SK-N-SH (cell line): Measurements from ENCODE around the gene DENND1A. TPM values are rescaled to one million over a fixed set of nuclear protein-coding genes. Genes with fewer than 3 reads are reported as not detected.

Source experiments
- CTCF ChIA-PET: fragments of 300-600, 350-600 bp; formaldehyde crosslinking; extraction: SDS; loops from one replicate; lab custom pipeline; 2021; lab: Yijun Ruan, JAX
- POLR2A ChIA-PET: fragments of 350-600 bp; sonication (Branson Sonifier 250); formaldehyde crosslinking; extraction: SDS; loops from one replicate; lab custom pipeline; 2020; ENCODE audit warnings: antibody characterized with exemption, inconsistent platforms; lab: Yijun Ruan, JAX
- DNase-seq: peaks from one replicate; pipeline ENCODE4 v3.0.0; 2012
- H2AFZ ChIP-seq: fragments of 200-600 bp; sonication (generic); 2 replicates; pipeline ENCODE4 v1.8.1; 2016; ENCODE audit warnings: antibody characterized with exemption, mild to moderate bottlenecking, low read depth
- H3F3A ChIP-seq: fragments of 200-600 bp; sonication (generic); replicated peaks from 2 replicates; pipeline ENCODE3; 2016; ENCODE audit warnings: antibody characterized with exemption, mild to moderate bottlenecking; ENCODE audit not compliant: insufficient read depth
- H3K27ac ChIP-seq, 2 experiments: fragments of 200-500 bp in 1 of 2; fragments of 200-600 bp in 1 of 2; sonication (Bioruptor generic) in 1 of 2; sonication (generic), shearing (Covaris generic) in 1 of 2; 2 replicates each; pipeline versions ENCODE4 v1.5.1 to v1.6.1; 2014 to 2016; ENCODE audit warnings: low read depth in 2 of 2, inconsistent platforms in 1 of 2, low read length in 1 of 2, mild to moderate bottlenecking in 1 of 2, mixed read lengths in 1 of 2
- H3K27me3 ChIP-seq: fragments of 200-600 bp; sonication (generic), shearing (Covaris generic); 2 replicates; pipeline ENCODE4 v1.6.1; 2016; ENCODE audit warnings: mixed run types; ENCODE audit not compliant: insufficient read depth
- H3K36me3 ChIP-seq, 2 experiments: fragments of 200-500 bp in 1 of 2; fragments of 200-600 bp in 1 of 2; sonication (Bioruptor generic) in 1 of 2; sonication (generic) in 1 of 2; replicated peaks in 1 of 2; 2 replicates each; pipeline versions ENCODE3 to v1.5.1; 2014 to 2016; ENCODE audit warnings: low read length in 1 of 2, mild to moderate bottlenecking in 1 of 2; ENCODE audit not compliant: insufficient read depth in 2 of 2, control insufficient read depth in 1 of 2
- H3K4me1 ChIP-seq, 2 experiments: fragments of 200-500 bp in 1 of 2; fragments of 200-600 bp in 1 of 2; sonication (Bioruptor generic) in 1 of 2; sonication (generic), shearing (Covaris generic) in 1 of 2; 2 replicates each; pipeline versions ENCODE4 v1.5.1 to v1.6.1; 2014 to 2016; ENCODE audit warnings: low read depth in 1 of 2, low read length in 1 of 2, mixed run types in 1 of 2; ENCODE audit not compliant: insufficient read depth in 2 of 2, control insufficient read depth in 1 of 2
- H3K4me2 ChIP-seq: fragments of 200-600 bp; sonication (generic), shearing (Covaris generic); 2 replicates; pipeline ENCODE4 v1.6.1; 2017; ENCODE audit warnings: mixed run types
- H3K4me3 ChIP-seq, 2 experiments: fragments of 200-500 bp in 1 of 2; fragments of 200-600 bp in 1 of 2; sonication (Bioruptor generic) in 1 of 2; sonication (generic), shearing (Covaris generic) in 1 of 2; 2 replicates each; pipeline versions ENCODE4 v1.5.1 to v1.8.1; 2014 to 2016; ENCODE audit warnings: low read depth in 2 of 2, inconsistent platforms in 1 of 2, low read length in 1 of 2, mild to moderate bottlenecking in 1 of 2, mixed read lengths in 1 of 2, moderate library complexity in 1 of 2
- H3K79me2 ChIP-seq: fragments of 200-600 bp; sonication (generic); 2 replicates; pipeline ENCODE4 v1.8.1; 2017; ENCODE audit warnings: mild to moderate bottlenecking; ENCODE audit not compliant: insufficient read depth
- H3K9ac ChIP-seq: fragments of 200-600 bp; sonication (generic); 2 replicates; pipeline ENCODE4 v1.6.1; 2017; ENCODE audit warnings: mixed run types
- H3K9me2 ChIP-seq: fragments of 200-600 bp; sonication (generic); 2 replicates; pipeline ENCODE4 v1.6.1; 2017; ENCODE audit warnings: mixed run types
- H3K9me3 ChIP-seq: fragments of 200-600 bp; sonication (generic); 2 replicates; pipeline ENCODE4 v1.6.1; 2017; ENCODE audit warnings: mixed run types, mild to moderate bottlenecking, moderate library complexity
- H4K20me1 ChIP-seq: fragments of 200-600 bp; sonication (generic); 2 replicates; pipeline ENCODE4 v1.6.1; 2017; ENCODE audit warnings: mild to moderate bottlenecking, mixed run types; ENCODE audit not compliant: insufficient read depth
- ELF1 ChIP-seq: IDR thresholded peaks from 2 replicates; pipeline ENCODE4 v1.4.0; 2012
- FOSL2 ChIP-seq: IDR thresholded peaks from 2 replicates; pipeline ENCODE4 v1.4.0; 2012; ENCODE audit warnings: low read depth, mild to moderate bottlenecking, moderate library complexity, borderline replicate concordance
- FOXJ3 ChIP-seq: sonication (generic); formaldehyde crosslinking; IDR thresholded peaks from 2 replicates; pipeline ENCODE4 v1.5.1; 2020; ENCODE audit warnings: mild to moderate bottlenecking, missing genetic modification reagents
- GABPA ChIP-seq: IDR thresholded peaks from 2 replicates; pipeline ENCODE4 v1.4.0; 2012; ENCODE audit warnings: low read depth, mild to moderate bottlenecking
- GATA2 ChIP-seq: sonication (generic); formaldehyde crosslinking; IDR thresholded peaks from 2 replicates; pipeline ENCODE4 v1.5.0; 2020; ENCODE audit warnings: mild to moderate bottlenecking, missing genetic modification reagents
- JUND ChIP-seq: IDR thresholded peaks from 2 replicates; pipeline ENCODE4 v1.4.0; 2012
- MEF2A ChIP-seq: IDR thresholded peaks from 2 replicates; pipeline ENCODE4 v1.4.0; 2012; ENCODE audit warnings: low read depth, borderline replicate concordance
- NFIC ChIP-seq: IDR thresholded peaks from 2 replicates; pipeline ENCODE4 v1.4.0; 2012; ENCODE audit warnings: borderline replicate concordance
- POLR2AphosphoS5 ChIP-seq: IDR thresholded peaks from 2 replicates; pipeline ENCODE4 v1.6.1; 2012; ENCODE audit warnings: low read depth, low read length
- RAD21 ChIP-seq: IDR thresholded peaks from 2 replicates; pipeline ENCODE4 v1.6.1; 2012; ENCODE audit warnings: mild to moderate bottlenecking, low read length
- RCOR1 ChIP-seq: fragments of 150-350 bp; IDR thresholded peaks from 2 replicates; pipeline ENCODE4 v1.6.1; 2017; ENCODE audit warnings: antibody characterized with exemption, low read length
- TAF1 ChIP-seq: IDR thresholded peaks from 2 replicates; pipeline ENCODE4 v1.6.1; 2012; ENCODE audit warnings: low read depth, mild to moderate bottlenecking, low read length, moderate library complexity, borderline replicate concordance
- TCF12 ChIP-seq: IDR thresholded peaks from 2 replicates; pipeline ENCODE4 v1.4.0; 2012
- YY1 ChIP-seq: IDR thresholded peaks from 2 replicates; pipeline ENCODE4 v1.4.0; 2012; ENCODE audit warnings: low read depth, mild to moderate bottlenecking
- WGBS: methylation state at CpG from one replicate; pipeline ENCODE4 v1.1.6; 2017; ENCODE audit warnings: low lambda C conversion rate; 5-methylcytosine and 5-hydroxymethylcytosine counted together
- polyA plus RNA-seq, 3 experiments: library from polyadenylated mRNA; depleted of rRNA; stranded (reverse); fragments of >200 nt; gene quantifications; 2 replicates each; pipeline ENCODE4 v1.2.3, GENCODE V29; 2012
- TF ChIP-seq, protein P1 (sequence below): fragments of 150-350 bp; IDR thresholded peaks from 2 replicates; pipeline ENCODE4 v1.6.1; 2016; ENCODE audit warnings: mild to moderate bottlenecking, low read depth, low read length
- TF ChIP-seq, protein P2 (sequence below): fragments of 200-600 bp; sonication (generic); IDR thresholded peaks from 2 replicates; pipeline ENCODE4 v1.6.1; 2017; ENCODE audit warnings: antibody characterized with exemption, mild to moderate bottlenecking, moderate library complexity
- TF ChIP-seq, protein P3 (sequence below): IDR thresholded peaks from 2 replicates; pipeline ENCODE4; 2012
- TF ChIP-seq, protein P4 (sequence below): IDR thresholded peaks from 2 replicates; pipeline ENCODE4 v1.6.1; 2012; ENCODE audit warnings: mild to moderate bottlenecking, low read depth, low read length, moderate library complexity
- TF ChIP-seq, protein P5 (sequence below): IDR thresholded peaks from 2 replicates; pipeline ENCODE4 v1.4.0; 2012; ENCODE audit warnings: low read depth, borderline replicate concordance

DENND1A gene
- polyA plus RNA-seq, 1 of the 3 experiments (the other 2 are of a cell fraction), result 25.4 TPM

DNA sequence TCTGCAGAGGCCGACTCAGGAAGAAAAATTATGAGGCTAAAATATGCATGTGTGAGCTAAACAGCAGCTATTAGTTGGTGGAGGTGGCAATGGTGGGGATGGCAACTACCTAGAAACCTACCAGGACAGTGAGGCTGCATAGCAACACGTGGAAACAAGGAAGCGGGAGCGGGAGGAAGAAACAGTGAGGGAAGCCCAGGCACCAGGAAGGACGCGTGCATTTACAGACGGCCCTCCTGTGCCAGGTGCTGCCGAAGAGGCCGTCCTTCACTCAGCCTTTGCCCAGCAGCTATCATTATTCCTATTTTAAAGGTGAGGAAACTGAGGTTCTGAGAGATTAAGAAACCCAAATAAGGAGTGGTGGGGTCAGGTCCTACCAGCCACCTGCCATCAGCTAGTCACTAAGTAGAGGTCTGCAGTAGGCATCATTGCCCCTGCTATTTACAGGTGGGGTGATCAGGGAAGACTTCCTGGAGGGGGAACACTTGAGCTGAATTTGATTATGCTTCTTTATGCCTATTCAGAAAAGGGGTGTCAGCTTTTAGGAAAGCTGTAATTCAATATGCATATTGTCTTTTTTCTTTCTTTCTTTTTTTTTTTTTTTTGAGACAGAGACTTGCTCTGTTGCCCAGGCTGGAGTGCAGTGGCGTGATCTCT lies 448.6 kb downstream of the DENND1A start:
- Histone ChIP-seq H3K27me3 (no peaks in the 10 kb centered on the region), H3K9ac (no peak overlapping the region), H4K20me1 (no peaks in the 10 kb centered on the region), H3K27ac (no peak overlapping the region), H3K79me2 (no peaks in the 10 kb centered on the region), H3K4me1 (no peaks in the 10 kb centered on the region; a peak in 1 of 4 replicates), H2AFZ (no peak overlapping the region), H3F3A (no peaks in the 10 kb centered on the region), H3K4me2 (no peak overlapping the region), H3K9me2 (no peaks in the 10 kb centered on the region), H3K4me3 (no peak overlapping the region), H3K9me3 (no peaks in the 10 kb centered on the region), H3K36me3 (no peaks in the 10 kb centered on the region)
- 89% methylated on average over 10 of the region's 10 CpGs for WGBS
- ChIA-PET CTCF (interaction anchor here (1.7 kb wide), 1 partner anchor 13 kb away, joined by 6 read pairs; no protein-coding TSS in a partner anchor), POLR2A (no interaction called here)
- DNase-seq, result no peak
- TF ChIP-seq FOXJ3 (CRISPR knock-in tag) (no peak), ELF1 (no peak), POLR2AphosphoS5 (no peak), MEF2A (no peak), TAF1 (no peak), FOSL2 (no peak), YY1 (no peak), GATA2 (no peak), NFIC (no peak), RCOR1 (no peak), TCF12 (no peak), RAD21 (no peak), JUND (no peak), GABPA (no peak)
- TF ChIP-seq, protein P1, sequence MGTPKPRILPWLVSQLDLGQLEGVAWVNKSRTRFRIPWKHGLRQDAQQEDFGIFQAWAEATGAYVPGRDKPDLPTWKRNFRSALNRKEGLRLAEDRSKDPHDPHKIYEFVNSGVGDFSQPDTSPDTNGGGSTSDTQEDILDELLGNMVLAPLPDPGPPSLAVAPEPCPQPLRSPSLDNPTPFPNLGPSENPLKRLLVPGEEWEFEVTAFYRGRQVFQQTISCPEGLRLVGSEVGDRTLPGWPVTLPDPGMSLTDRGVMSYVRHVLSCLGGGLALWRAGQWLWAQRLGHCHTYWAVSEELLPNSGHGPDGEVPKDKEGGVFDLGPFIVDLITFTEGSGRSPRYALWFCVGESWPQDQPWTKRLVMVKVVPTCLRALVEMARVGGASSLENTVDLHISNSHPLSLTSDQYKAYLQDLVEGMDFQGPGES, result no peak
- TF ChIP-seq, protein P2, sequence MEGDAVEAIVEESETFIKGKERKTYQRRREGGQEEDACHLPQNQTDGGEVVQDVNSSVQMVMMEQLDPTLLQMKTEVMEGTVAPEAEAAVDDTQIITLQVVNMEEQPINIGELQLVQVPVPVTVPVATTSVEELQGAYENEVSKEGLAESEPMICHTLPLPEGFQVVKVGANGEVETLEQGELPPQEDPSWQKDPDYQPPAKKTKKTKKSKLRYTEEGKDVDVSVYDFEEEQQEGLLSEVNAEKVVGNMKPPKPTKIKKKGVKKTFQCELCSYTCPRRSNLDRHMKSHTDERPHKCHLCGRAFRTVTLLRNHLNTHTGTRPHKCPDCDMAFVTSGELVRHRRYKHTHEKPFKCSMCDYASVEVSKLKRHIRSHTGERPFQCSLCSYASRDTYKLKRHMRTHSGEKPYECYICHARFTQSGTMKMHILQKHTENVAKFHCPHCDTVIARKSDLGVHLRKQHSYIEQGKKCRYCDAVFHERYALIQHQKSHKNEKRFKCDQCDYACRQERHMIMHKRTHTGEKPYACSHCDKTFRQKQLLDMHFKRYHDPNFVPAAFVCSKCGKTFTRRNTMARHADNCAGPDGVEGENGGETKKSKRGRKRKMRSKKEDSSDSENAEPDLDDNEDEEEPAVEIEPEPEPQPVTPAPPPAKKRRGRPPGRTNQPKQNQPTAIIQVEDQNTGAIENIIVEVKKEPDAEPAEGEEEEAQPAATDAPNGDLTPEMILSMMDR, result no peak
- TF ChIP-seq, protein P3, sequence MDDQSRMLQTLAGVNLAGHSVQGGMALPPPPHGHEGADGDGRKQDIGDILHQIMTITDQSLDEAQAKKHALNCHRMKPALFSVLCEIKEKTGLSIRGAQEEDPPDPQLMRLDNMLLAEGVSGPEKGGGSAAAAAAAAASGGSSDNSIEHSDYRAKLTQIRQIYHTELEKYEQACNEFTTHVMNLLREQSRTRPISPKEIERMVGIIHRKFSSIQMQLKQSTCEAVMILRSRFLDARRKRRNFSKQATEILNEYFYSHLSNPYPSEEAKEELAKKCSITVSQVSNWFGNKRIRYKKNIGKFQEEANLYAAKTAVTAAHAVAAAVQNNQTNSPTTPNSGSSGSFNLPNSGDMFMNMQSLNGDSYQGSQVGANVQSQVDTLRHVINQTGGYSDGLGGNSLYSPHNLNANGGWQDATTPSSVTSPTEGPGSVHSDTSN, result no peak
- TF ChIP-seq, protein P4, sequence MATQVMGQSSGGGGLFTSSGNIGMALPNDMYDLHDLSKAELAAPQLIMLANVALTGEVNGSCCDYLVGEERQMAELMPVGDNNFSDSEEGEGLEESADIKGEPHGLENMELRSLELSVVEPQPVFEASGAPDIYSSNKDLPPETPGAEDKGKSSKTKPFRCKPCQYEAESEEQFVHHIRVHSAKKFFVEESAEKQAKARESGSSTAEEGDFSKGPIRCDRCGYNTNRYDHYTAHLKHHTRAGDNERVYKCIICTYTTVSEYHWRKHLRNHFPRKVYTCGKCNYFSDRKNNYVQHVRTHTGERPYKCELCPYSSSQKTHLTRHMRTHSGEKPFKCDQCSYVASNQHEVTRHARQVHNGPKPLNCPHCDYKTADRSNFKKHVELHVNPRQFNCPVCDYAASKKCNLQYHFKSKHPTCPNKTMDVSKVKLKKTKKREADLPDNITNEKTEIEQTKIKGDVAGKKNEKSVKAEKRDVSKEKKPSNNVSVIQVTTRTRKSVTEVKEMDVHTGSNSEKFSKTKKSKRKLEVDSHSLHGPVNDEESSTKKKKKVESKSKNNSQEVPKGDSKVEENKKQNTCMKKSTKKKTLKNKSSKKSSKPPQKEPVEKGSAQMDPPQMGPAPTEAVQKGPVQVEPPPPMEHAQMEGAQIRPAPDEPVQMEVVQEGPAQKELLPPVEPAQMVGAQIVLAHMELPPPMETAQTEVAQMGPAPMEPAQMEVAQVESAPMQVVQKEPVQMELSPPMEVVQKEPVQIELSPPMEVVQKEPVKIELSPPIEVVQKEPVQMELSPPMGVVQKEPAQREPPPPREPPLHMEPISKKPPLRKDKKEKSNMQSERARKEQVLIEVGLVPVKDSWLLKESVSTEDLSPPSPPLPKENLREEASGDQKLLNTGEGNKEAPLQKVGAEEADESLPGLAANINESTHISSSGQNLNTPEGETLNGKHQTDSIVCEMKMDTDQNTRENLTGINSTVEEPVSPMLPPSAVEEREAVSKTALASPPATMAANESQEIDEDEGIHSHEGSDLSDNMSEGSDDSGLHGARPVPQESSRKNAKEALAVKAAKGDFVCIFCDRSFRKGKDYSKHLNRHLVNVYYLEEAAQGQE, result no peak
- TF ChIP-seq, protein P5, sequence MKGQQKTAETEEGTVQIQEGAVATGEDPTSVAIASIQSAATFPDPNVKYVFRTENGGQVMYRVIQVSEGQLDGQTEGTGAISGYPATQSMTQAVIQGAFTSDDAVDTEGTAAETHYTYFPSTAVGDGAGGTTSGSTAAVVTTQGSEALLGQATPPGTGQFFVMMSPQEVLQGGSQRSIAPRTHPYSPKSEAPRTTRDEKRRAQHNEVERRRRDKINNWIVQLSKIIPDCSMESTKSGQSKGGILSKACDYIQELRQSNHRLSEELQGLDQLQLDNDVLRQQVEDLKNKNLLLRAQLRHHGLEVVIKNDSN, result no peak
